Measurements from ENCODE around the gene GPAT3.

GPAT3 gene

DNA sequence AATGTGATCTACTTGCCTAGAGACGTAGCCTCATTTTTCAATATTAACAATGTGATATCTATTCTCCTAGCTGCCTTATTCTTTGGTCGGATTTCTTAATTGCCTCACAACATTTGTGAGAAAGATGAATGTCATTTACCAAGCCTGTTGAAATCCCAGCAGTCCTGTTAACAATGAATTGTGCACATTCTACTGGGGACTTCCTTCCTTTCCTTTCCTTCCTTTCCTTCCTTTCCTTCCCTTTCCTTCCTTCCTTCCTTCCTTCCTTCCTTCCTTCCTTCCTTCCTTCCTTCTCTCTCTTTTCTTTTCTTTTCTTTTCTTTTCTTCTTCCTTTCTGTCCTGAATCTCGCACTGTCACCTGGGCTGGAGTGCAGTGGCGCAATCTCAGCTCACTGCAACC lies 107.1 kb downstream of the GPAT3 start:
- H3K27ac Mint-ChIP-seq = no peak overlapping the region
- peaks cover 33% of the 10 kb centered on the region for H3K27me3 Mint-ChIP-seq (ENCODE audit: low read depth)
- peaks cover 5% of the 10 kb centered on the region for H3K4me1 Mint-ChIP-seq

DNA sequence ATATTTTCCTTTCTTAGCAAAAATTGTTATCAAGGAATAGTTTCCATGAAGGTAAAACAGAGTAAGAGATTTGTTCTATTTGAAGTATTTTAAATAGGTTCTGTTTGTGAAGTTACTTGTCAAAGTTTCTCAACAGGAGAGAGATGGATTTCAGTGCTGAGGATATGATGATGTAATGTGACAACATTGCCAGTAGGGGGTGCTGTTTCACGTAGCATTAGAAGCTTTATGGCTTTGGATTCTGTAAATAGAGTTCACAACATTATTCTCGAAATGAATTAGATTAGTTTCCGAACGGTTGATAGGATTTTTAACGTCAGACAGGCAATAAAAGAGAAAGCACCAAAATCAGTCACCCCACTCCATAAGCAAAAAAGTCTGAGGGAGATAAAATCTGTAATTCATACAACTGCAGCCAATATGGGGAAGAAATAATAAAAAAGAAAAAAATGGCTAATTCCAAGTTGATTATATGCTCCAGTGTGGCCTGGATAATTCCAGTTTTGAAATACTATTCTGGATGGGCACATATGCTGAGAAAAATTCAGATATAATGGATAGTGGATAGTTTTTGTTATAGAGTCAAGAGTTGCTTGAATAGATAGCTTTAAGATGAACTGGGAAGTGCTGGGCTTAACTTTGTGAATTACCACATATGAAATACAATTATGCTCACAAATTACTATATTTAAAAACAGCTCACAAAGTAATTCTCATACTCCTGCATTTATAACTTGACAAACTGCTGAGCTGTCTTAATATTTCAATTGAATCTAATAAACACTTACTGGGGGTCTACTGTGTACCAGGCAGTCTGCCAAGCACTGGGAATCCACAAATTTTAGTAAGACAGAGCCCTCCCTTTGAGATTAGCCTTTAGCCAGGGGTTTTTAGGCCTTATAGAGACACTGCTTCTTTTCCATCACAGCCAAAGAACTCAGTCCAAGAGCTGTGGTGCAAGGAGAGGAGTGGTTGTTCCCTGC lies 109.1 kb downstream of the GPAT3 start:
- H3K27me3 Mint-ChIP-seq (ENCODE audit: low read depth) = peaks cover 23% of the 10 kb centered on the region
- no peaks in the 10 kb centered on the region for H3K36me3 Mint-ChIP-seq (ENCODE audit: low read depth)
- no peak overlapping the region for H3K4me3 Mint-ChIP-seq
- peaks cover 5% of the 10 kb centered on the region for H3K4me1 Mint-ChIP-seq
- no peak overlapping the region for H3K27ac Mint-ChIP-seq
- H3K9me3 Mint-ChIP-seq = no peaks in the 10 kb centered on the region
- TF ChIP-seq, protein P1, sequence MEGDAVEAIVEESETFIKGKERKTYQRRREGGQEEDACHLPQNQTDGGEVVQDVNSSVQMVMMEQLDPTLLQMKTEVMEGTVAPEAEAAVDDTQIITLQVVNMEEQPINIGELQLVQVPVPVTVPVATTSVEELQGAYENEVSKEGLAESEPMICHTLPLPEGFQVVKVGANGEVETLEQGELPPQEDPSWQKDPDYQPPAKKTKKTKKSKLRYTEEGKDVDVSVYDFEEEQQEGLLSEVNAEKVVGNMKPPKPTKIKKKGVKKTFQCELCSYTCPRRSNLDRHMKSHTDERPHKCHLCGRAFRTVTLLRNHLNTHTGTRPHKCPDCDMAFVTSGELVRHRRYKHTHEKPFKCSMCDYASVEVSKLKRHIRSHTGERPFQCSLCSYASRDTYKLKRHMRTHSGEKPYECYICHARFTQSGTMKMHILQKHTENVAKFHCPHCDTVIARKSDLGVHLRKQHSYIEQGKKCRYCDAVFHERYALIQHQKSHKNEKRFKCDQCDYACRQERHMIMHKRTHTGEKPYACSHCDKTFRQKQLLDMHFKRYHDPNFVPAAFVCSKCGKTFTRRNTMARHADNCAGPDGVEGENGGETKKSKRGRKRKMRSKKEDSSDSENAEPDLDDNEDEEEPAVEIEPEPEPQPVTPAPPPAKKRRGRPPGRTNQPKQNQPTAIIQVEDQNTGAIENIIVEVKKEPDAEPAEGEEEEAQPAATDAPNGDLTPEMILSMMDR (IDR thresholded peaks at IDR 0.05; ENCODE audit: unreplicated experiment in 3 of 3) = peak; percentile 86 to 94 (median 92)

More for the DNA sequence above, 107.1 kb downstream of the GPAT3 start:
- Mint-ChIP-seq H3K9me3 (no peaks in the 10 kb centered on the region), H3K36me3 (ENCODE audit: low read depth) (no peaks in the 10 kb centered on the region), H3K4me3 (no peak overlapping the region)
- TF ChIP-seq, protein P1 (IDR thresholded peaks at IDR 0.05; ENCODE audit: unreplicated experiment in 3 of 3) = no peak

DNA sequence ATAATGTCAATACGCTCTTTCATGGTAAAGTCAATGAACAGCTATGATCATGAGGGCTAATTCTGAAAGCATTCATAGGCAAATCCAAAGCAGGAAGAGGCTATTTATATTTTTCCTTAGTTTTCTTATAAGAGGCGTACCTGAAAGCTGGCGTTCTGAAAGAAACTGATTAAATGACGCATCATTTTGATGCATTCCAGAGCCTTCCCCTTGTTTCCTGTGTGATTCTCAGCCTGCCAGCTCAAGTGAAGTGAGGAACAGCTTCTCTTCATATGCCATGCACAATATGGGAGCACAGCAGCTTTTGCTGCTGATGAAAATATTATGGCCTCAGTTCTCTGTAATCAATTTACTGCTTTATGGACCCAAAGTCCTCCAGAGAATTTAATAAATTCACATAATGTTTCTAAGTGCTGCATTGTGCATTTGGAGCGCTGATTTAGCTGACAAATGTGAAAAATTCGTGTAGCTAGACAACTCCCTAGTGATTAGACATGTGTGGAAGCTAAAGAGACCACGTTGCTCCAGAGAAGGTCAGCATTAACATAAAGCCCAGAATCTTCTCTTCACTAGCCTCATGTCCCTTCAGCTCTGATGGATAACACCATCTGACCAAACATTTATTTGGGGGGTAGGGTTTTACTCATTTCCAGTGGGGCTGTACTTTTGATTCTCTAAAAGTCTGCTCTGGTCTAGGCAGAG lies 110.8 kb downstream of the GPAT3 start:
- no peaks in the 10 kb centered on the region for H3K36me3 Mint-ChIP-seq (ENCODE audit: low read depth)
- no peaks in the 10 kb centered on the region for H3K9me3 Mint-ChIP-seq
- H3K27me3 Mint-ChIP-seq (ENCODE audit: low read depth) = peaks cover 12% of the 10 kb centered on the region
- peaks cover 5% of the 10 kb centered on the region for H3K4me1 Mint-ChIP-seq
- H3K4me3 Mint-ChIP-seq = no peak overlapping the region
- no peak overlapping the region for H3K27ac Mint-ChIP-seq
- TF ChIP-seq, protein P1 (IDR thresholded peaks at IDR 0.05; ENCODE audit: unreplicated experiment in 3 of 3) = no peak

DNA sequence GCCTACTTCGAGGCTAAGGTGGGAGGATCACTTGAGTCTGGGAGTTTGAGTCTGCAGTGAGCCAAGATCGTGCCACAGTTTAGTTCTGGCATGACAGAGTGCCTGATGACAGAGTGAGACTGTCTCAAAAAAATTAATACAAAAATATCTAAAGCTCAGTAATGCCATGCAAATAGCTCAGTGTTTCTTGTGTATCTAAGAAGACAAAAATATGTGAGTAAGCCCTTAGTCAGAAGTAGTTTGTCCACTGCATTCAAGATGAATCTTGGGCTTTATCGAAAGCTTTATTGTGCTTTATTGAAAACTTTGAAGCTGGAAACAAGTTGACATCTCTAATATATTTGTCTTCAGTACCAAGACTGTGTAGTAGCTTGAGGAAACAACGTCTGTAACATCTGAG lies 115.9 kb downstream of the GPAT3 start:
- Mint-ChIP-seq H3K9me3 (no peaks in the 10 kb centered on the region), H3K4me1 (no peaks in the 10 kb centered on the region), H3K36me3 (ENCODE audit: low read depth) (no peaks in the 10 kb centered on the region), H3K27ac (no peak overlapping the region), H3K4me3 (no peak overlapping the region), H3K27me3 (ENCODE audit: low read depth) (peaks cover 3% of the 10 kb centered on the region)
- TF ChIP-seq, protein P1 (IDR thresholded peaks at IDR 0.05; ENCODE audit: unreplicated experiment in 3 of 3) = no peak
